Measurements from ENCODE around the gene KRTAP4-9.
"Not testable (repeated sequence)": the region's sequence is repeated elsewhere in the genome, so short reads cannot be mapped to it uniquely, and the experiment has no call there.

The KRTAP4-9 gene

DNA sequence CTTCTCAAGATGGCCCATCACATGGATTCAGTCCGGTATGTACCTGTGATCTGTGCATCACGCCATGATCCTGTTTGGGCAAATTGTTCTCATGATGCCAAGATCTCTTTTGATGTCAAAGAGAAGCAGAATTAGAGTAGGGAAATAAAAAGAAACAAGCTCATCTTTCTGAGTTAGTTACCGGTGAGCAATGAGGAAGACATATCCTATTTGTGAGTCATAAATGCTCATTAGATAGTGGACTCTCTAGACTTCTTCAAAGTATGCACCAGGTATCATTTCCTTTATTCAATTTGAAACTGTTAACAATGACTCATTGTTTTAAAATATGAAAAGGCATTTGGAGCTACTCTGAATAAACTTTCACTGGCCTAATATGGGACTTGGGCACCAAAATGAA lies 26.8 kb downstream of the KRTAP4-9 start:
- DNase-seq: no peak

DNA sequence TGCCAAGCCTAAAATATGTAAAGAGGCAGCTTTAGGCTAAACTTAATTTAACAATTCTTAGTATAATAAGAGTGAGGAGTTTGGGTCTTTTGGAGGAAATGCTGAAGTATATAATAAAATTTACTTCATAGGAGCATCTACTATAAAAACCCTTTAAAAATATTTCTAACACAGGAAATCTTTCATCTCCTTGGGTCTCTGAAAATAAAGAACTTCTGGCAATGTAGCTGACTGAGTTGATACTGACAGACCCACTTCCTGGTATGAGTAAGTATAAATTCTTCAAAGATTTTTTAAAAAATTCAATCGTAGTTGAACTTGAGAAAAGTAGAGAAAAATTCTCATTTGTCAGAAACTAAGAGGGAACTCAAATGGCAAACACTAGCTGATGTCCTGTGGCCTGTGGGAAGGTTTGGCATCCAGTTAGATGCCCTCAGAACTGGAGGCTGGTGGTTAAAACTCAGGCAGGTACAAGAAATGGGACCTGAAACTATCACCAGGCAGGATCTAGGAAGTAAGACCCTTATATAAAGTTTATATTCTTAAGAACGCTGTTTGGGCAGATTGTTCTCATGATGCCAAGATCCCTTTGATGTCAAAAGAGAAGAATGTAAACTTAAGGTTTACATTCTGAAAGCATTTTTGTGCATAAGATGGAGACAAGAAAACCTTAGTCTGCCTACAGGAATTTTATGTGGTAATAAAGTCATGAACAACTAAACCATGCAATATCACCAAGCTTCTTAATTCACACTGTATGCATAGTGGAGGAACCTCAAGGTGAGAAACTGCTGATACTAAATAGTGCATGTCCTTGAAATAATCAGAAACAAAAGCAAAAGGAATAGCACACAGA lies 28.9 kb downstream of the KRTAP4-9 start:
- DNase-seq: peak; percentile 14

- not testable (repeated sequence) for DNase-seq
Observed at GRCh38 chr17:41139865-41140264, 34.7 kb downstream of the KRTAP4-9 start.

DNA sequence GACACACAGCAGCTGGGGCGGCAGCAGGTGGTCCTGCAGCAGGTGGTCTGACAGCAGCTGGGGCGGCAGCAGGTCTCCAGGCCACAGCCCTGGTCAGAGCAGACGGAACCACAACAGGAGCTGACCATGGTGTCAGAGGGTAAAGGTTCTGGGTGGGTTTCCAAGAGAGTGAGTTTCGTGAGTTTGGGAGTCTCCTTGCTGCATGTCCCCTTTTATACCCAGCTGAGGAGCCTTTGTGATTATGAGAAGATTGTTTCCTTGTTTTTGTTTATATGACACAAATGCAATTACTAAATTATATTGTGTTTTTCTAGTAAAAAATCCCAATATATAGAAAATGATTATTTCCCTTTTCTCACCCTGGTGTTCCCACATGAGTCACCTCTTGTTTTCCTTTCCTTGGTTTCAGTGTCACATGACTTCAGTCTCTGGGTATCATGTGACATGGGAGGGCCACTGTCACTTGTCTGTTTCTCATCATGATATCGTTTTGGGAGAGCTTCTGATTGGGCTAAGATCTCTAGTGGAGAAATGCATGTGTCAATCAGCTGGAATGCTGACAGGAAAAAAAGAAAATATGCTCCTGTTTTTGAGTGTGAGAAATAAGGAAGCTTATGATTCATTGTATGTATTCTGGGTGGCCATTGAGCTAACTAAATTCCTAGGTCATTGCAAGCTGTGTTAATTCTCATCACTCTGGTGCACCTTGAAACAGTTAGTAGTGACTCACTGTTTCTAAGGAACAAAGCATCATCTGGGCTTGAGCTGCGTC lies 35.4 kb downstream of the KRTAP4-9 start, which contains the start of gene KRTAP4-6:
TSS of gene KRTAP4-6 (minus strand) at position 185 of the 772 bp plus-strand sequence. CDS start at position 128, 57 bp downstream.
- DNase-seq: peak; percentile 92

DNA sequence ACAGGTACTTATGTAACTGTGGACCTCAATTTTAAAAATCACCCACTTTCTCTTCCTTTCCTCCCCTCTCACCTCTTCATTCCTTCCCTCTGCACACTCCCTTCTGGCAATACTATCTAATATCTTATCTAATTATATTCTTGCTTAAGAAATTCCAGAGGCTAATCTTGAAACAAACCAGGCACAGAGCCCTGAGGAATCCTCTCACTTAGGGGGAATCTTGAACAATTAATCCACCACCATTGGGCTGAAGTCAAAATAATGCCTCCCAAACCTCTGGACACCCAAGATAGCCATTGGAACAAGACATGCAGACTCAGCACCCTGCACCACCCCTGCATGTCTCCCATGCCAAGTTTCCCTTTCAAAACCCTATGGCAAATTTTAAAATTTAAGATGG lies 36.2 kb downstream of the KRTAP4-9 start:
- no peak for DNase-seq

GRCh38 chr17:41144846-41145245 lies 39.7 kb downstream of the KRTAP4-9 start:
- no peak for DNase-seq

DNA sequence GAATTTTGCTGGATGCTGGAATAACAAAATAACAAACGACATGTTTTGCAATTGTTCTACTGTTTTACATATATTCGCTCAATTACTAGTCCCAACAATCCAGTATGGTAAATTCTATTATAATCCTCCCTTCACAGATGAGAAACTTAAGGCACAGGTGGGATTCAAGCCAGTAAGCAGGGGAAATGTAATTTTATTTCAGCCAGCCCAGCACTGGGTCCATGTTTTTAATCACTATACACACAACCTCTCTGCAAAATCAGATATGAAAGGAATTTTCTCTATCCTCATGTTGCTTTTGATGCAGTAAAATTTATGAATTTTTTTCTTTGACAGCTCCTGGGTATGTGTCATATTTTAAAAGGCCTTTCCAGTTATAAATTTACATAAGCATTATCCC lies 40.1 kb downstream of the KRTAP4-9 start:
- DNase-seq: no peak

DNA sequence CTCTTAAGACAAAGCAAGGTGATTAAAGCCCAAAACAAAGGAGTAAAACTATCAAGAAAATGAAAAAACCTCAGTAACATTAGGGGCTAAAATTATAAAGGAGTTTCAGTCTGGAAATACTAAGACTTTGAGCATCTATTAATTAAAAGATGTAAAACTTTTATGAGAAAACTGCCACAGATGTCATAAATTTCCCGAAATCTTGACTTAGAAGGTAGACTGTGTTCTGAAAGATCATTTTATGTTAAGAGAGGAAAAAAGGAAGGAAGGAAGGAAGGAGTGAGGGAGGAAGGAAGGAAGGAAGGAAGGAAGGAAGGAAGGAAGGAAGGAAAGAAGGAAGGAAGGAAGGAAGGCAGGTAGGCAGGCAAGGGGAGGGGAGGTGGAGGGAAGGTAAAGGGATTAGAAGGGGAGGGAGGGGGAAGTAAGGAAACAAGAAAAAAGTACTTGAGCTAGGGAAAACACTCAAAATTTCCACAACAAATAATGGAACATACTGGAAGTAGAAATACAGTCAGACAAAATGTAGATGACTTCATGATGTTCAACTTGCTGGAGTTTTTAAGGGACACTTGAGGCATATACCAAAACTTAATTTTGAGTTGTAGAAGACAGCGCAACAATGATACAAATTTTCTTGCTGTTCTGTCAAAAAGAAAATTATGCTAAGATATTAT lies 42.5 kb downstream of the KRTAP4-9 start:
- no peak for DNase-seq

GRCh38 chr17:41148971-41149651 lies 43.9 kb downstream of the KRTAP4-9 start:
- not testable (repeated sequence) for DNase-seq

DNA sequence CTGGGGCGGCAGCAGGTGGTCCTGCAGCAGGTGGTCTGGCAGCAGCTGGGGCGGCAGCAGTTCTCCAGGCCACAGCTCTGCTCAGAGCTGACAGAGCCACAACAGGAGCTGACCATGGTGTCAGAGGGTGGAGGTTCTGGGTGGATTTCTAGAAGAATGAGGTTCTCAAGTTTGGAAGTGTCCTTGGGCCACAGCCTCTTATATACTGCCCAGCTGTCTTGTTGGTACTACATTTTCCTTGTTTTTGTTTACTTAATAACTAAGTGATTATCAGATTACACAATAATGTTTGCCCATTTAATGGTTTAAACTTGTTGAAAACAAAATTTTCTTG lies 44.4 kb downstream of the KRTAP4-9 start, which contains the start of gene KRTAP4-5:
TSS of gene KRTAP4-5 (minus strand) at position 174 of the 334 bp plus-strand sequence. CDS start at position 116, 58 bp downstream.
- no peak for DNase-seq

DNA sequence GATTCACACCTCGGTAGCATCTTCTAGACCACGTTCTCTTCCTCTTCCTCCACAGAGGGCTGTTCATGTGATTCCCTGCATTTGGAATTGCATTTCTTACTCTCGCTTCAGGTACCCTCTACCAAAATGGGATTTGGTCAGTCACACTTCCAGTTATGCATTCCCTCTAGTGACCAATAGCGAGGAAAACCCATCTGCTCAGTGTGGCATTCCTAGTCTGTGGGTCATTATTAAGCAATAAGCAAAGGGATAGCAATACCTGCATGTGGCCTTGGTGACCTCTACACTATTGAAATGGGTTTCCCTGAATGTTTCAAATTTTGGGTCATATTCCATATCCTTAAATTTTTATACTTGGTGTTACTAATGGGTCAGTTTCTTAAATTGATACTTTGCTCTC lies 44.8 kb downstream of the KRTAP4-9 start:
- DNase-seq: no peak

DNA sequence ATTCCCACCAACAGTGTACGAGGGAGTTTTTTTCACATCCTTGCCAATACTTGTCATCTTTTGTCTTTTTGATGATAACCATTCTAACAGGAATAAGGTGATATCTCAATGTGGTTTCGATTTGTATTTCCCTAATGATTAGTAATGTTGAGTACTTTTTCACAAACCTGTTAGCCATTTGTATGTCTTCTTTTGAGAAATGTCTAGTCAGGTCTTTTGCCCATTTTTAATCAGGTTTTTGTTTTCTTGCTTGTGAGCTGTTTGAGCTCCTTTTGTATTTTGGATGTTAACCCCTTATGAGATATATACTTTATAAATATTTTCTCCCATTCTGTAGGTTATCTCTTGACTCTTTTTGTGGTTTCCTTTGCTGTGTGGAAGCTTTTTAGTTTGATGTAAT lies 46.3 kb downstream of the KRTAP4-9 start:
- DNase-seq: no peak

- no peak for DNase-seq
Observed at GRCh38 chr17:41153856-41154255, 48.7 kb downstream of the KRTAP4-9 start.
